Thymus (tissue), 11 donors: ENCODE measurements around the gene RANBP1. TPM values are rescaled to one million over a fixed set of nuclear protein-coding genes. Genes with fewer than 3 reads are reported as not detected.

Source experiments
- DNase-seq, 9 donors: peaks; one replicate each; pipeline ENCODE4 v3.0.0-alpha.2; 2013; ENCODE audit warnings: low spot score in 9 of 9, low read depth in 6 of 9, missing footprints in 1 of 9
- H3K27ac ChIP-seq, 2 donors: one replicate each; pipeline ENCODE4 v1.5.1; 2013; ENCODE audit warnings: control low read depth in 1 of 2, low read depth in 1 of 2, low read length in 1 of 2, mild to moderate bottlenecking in 1 of 2, moderate library complexity in 1 of 2
- H3K27me3 ChIP-seq, 2 donors: one replicate each; pipeline ENCODE4 v1.5.1; 2013; ENCODE audit warnings: low read length in 1 of 2; ENCODE audit not compliant: control insufficient read depth in 2 of 2, insufficient read depth in 1 of 2
- H3K36me3 ChIP-seq, 2 donors: one replicate each; pipeline ENCODE4 v1.5.1; 2013; ENCODE audit warnings: low read length in 1 of 2, mild to moderate bottlenecking in 1 of 2, moderate library complexity in 1 of 2; ENCODE audit not compliant: control insufficient read depth in 2 of 2, insufficient read depth in 2 of 2
- H3K4me1 ChIP-seq, 2 donors: one replicate each; pipeline ENCODE4 v1.5.1; 2013; ENCODE audit warnings: low read length in 2 of 2; ENCODE audit not compliant: control insufficient read depth in 2 of 2, insufficient read depth in 2 of 2
- H3K4me3 ChIP-seq, 2 donors: one replicate each; pipeline ENCODE4 v1.5.1; 2013; ENCODE audit warnings: low read length in 2 of 2, control low read depth in 1 of 2, mild to moderate bottlenecking in 1 of 2
- H3K9me3 ChIP-seq, 2 donors: one replicate each; pipeline ENCODE4 v1.5.1; 2013; ENCODE audit warnings: low read length in 1 of 2, mild to moderate bottlenecking in 1 of 2; ENCODE audit not compliant: control insufficient read depth in 2 of 2, insufficient read depth in 1 of 2
- WGBS: extraction: QIAGEN DNeasy Blood & Tissue Kit; methylation state at CpG from one replicate; pipeline ENCODE4 v1.1.7; 2013; 5-methylcytosine and 5-hydroxymethylcytosine counted together
- polyA plus RNA-seq: library from polyadenylated mRNA; stranded (reverse); fragments of 200-250 nt; gene quantifications from one replicate; pipeline ENCODE4 v1.2.3, GENCODE V29; 2013
- total RNA-seq: library from RNA; stranded (reverse); fragments of 120-200 nt; gene quantifications from one replicate; pipeline ENCODE4 v1.2.4, GENCODE V29; 2013
- donor health status: healthy.

RANBP1 gene
- total and polyA plus RNA-seq, 2 donors, result 78.9 to 318 TPM

- H3K27me3 ChIP-seq, result no peaks in the 10 kb centered on the region
- peak within 1 kb of the TSS; percentile 80 to 82 for H3K27ac ChIP-seq
- peak within 1 kb of the TSS; percentile 81 to 91 for H3K4me3 ChIP-seq
- peaks cover 67 to 75% of the 10 kb centered on the region in 2 donors for H3K36me3 ChIP-seq
- DNase-seq, result peak; percentile 89 to 98 (median 95)
- H3K9me3 ChIP-seq, result no peaks in the 10 kb centered on the region
- H3K4me1 ChIP-seq, result peaks cover 24 to 54% of the 10 kb centered on the region in 2 donors
- WGBS, result under 1% methylated on average over 88 of the region's 88 CpGs
These were observed 1.2 kb downstream of the RANBP1 start, which contains the start of gene TRMT2A for GRCh38 chr22:20116951-20117632. TSS of gene TRMT2A (minus strand) at chr22:20117226. CDS start at chr22:20116906, 320 bp downstream.

- peaks cover 67 to 72% of the 10 kb centered on the region in 2 donors for H3K36me3 ChIP-seq
These were observed 1.9 kb downstream of the RANBP1 start for GRCh38 chr22:20117633-20118299.

GRCh38 chr22:20118300-20119020 lies 2.6 kb downstream of the RANBP1 start:
- Histone ChIP-seq H3K27ac (peak overlapping the region; percentile 44 to 62), H3K36me3 (peaks cover 65 to 67% of the 10 kb centered on the region in 2 donors), H3K9me3 (no peaks in the 10 kb centered on the region), H3K4me1 (peaks cover 13 to 43% of the 10 kb centered on the region in 2 donors), H3K4me3 (peak overlapping the region; percentile 81 to 91), H3K27me3 (no peaks in the 10 kb centered on the region)
- 31% methylated on average over 8 of the region's 8 CpGs for WGBS
- no peak for DNase-seq

More at GRCh38 chr22:20117633-20118299, 1.9 kb downstream of the RANBP1 start:
- Histone ChIP-seq H3K9me3 (no peaks in the 10 kb centered on the region), H3K4me1 (peaks cover 18 to 47% of the 10 kb centered on the region in 2 donors), H3K27me3 (no peaks in the 10 kb centered on the region), H3K27ac (peak overlapping the region; percentile 62 to 66), H3K4me3 (peak overlapping the region; percentile 81 to 91)
- WGBS, result under 1% methylated on average over 66 of the region's 66 CpGs
- DNase-seq, result peak in 2 of 9 donors; percentile 37 to 66

- H3K27ac ChIP-seq, result no peak overlapping the region
- 97% methylated on average over 22 of the region's 22 CpGs for WGBS
- H3K36me3 ChIP-seq, result peaks cover 72 to 74% of the 10 kb centered on the region in 2 donors
- H3K27me3 ChIP-seq, result no peaks in the 10 kb centered on the region
- peaks cover 2 to 24% of the 10 kb centered on the region in 2 donors for H3K4me1 ChIP-seq
- H3K4me3 ChIP-seq, result no peak overlapping the region
- H3K9me3 ChIP-seq, result no peaks in the 10 kb centered on the region
- DNase-seq, result no peak
These were observed 6.0 kb downstream of the RANBP1 start for GRCh38 chr22:20121856-20122415.

GRCh38 chr22:20123366-20124082 lies 7.6 kb downstream of the RANBP1 start:
- no peak overlapping the region for H3K4me3 ChIP-seq
- H3K27ac ChIP-seq, result no peak overlapping the region
- no peaks in the 10 kb centered on the region for H3K27me3 ChIP-seq
- 95% methylated on average over 13 of the region's 13 CpGs for WGBS
- no peaks in the 10 kb centered on the region for H3K9me3 ChIP-seq
- H3K36me3 ChIP-seq, result peaks cover 77 to 88% of the 10 kb centered on the region in 2 donors
- DNase-seq, result no peak
- peaks cover 1 to 23% of the 10 kb centered on the region in 2 donors for H3K4me1 ChIP-seq

GRCh38 chr22:20124083-20124787 lies 8.3 kb downstream of the RANBP1 start:
- DNase-seq, result no peak
- peaks cover 74 to 82% of the 10 kb centered on the region in 2 donors for H3K36me3 ChIP-seq
- no peaks in the 10 kb centered on the region for H3K9me3 ChIP-seq
- H3K4me1 ChIP-seq, result peaks cover 5 to 23% of the 10 kb centered on the region in 2 donors
- 98% methylated on average over 11 of the region's 11 CpGs for WGBS
- H3K27ac ChIP-seq, result no peak overlapping the region
- no peaks in the 10 kb centered on the region for H3K27me3 ChIP-seq
- no peak overlapping the region for H3K4me3 ChIP-seq

GRCh38 chr22:20125201-20126174 lies 9.6 kb downstream of the RANBP1 start:
- no peak for DNase-seq
- Histone ChIP-seq H3K4me1 (peaks cover 8 to 26% of the 10 kb centered on the region in 2 donors), H3K9me3 (no peaks in the 10 kb centered on the region), H3K4me3 (no peak overlapping the region), H3K27me3 (no peaks in the 10 kb centered on the region), H3K27ac (no peak overlapping the region), H3K36me3 (peaks cover 62 to 69% of the 10 kb centered on the region in 2 donors)
- WGBS, result 98% methylated on average over 32 of the region's 32 CpGs
